ENCODE results near the gene ELMO1.

The ELMO1 gene

GRCh38 chr7:37430171-37430570, 18.5 kb downstream of the ELMO1 start:
- no peak for DNase-seq

DNA sequence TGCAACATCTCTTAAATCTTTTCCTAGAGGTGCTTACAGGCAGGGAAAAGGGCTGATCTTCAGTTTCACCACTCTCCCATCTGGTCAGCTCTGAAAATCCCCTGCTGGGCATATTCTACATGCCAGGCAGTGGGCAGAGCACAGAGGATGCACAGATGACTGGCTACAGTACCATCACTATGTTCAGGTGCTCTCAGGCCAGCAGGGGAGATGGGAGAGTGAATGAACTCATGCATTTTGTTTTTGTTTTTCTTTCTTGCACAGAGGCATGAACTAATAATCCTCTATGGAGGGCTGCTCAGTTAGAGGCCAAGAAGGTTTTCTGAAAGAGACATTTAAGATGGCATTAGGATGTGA, 19.3 kb downstream of the ELMO1 start:
- no peak for DNase-seq

DNA sequence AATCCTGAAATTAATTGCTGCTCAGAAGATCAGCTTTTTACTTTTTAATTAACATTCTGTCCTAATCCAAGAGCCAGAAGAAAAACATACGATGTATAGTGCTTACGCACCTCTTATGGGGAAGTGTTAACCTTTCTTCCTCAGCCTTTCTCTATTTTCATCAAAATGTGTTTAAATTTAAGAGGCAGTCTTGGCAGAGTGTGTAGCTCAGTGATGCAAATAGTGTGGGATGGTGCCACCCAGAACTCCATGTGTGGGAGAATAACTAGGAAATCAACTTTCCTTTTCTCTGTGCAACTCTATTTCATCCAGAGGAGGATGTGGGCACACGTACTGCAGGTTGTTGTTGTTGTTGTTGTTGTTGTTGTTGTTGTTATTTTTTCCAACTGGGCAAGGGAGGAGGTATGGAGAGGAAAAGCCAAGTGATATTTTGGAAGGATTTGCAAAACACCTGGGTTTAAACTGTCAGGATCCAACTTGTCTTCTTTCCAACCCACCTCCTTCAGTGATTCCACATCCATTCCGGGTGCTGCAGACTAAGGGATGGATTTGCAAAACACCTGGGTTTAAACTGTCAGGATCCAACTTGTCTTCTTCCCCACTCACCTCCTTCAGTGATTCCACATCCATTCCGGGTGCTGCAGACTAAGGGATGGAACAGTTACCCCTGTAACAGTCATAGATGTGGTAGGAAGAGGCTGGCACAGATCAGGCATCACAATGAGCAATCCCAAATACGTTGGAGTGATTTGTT, 19.8 kb downstream of the ELMO1 start:
- no peak for DNase-seq

GRCh38 chr7:37427276-37427940, 21.3 kb downstream of the ELMO1 start:
- DNase-seq: no peak

DNA sequence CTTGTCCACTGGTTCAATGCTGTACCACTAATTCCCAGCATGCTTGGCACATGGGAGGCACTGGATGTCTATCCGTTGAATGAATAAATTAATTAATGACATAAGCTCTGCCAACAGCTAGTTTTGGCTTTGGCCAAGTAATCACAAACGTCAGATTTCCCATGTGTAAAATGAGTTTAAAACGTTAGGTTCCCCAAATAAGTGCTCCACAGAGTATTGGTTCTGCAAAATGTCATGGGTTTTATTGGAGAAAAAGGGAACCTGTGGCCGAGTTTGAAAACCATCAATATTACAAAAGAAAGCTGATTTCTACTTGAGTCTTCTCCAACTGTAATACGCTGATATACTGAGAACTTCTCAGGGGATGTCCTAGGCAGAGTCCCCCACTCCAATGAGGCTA, 23.2 kb downstream of the ELMO1 start:
- DNase-seq: no peak

DNA sequence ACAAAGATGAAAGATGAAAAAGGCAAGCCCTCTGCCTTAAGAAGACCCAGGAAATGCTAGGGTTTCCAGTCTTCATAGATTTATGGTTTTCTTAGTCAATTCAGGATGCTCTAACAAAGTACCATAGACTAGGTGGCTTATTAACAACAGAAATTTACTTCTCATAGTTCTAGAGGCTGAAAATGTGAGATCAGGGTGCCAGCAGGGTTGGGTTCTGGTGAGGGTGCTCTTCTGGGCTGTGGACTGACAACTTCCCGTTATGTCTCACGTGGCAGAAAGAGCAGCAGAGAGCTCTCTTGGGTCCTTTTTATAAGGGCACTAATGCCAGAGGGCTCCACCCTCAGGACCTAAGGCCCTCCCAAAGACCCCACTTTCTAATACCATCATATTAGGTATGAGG, 23.7 kb downstream of the ELMO1 start:
- no peak for DNase-seq

GRCh38 chr7:37424521-37424920, 24.1 kb downstream of the ELMO1 start:
- DNase-seq: no peak

GRCh38 chr7:37421861-37422500, 26.7 kb downstream of the ELMO1 start:
- no peak for DNase-seq

- no peak for DNase-seq
These were observed 27.5 kb downstream of the ELMO1 start for GRCh38 chr7:37420946-37421695.

DNA sequence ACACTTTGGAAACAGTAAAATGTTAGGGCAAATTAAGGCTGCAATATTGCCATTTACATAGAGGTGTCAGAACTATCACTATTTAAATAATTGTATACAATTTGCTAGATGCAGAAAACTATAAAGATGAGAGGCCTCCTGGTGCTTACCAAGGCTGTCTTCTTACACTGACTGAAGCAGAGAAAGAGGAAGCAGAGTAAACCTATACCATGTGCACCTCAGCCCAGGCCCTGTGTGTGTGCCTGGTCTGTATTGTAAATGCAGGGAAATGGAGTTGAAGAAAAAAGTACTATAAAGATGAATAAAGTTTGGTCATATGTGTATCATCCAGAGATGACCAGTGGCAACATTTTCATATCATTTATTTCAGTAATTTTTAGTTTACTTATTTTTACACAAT, 29.2 kb downstream of the ELMO1 start:
- no peak for DNase-seq

- no peak for DNase-seq
These were observed 30.3 kb downstream of the ELMO1 start for GRCh38 chr7:37418381-37418780.

- DNase-seq: no peak
These were observed 31.6 kb downstream of the ELMO1 start for GRCh38 chr7:37417107-37417474.

DNA sequence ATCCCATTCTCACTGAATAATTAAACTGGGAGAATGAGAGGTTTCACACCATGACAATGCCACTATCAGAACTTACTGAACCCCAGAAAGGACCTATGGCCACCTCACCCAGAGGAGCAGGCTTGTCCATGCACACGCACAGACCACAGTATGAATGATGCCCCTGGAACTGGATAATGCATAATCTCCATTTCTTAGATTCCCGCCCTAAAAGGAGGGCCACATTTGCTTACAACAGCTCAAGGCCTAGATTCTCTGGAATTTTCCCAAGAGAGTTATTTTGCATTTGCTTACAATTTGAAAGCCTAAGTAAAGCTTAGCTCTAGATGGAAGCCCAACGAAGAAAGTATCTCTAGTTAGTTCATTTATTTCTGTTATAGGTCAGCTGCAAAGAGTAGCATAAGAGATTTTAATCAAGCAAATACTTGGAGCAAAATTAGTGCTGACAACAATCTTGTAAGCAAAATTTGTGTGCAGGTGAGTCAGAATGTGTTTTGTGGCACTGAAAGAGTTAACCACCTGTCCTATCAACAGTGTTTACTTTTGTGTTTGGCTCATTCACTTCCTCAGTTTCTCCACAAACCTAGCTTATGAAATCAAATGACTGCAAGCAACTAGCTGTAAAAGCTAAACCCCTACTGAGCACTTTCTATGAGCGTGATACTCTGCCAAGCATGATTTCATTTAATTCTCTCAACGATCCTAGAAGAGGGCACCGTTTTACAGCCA, 32.1 kb downstream of the ELMO1 start:
- DNase-seq: no peak

DNA sequence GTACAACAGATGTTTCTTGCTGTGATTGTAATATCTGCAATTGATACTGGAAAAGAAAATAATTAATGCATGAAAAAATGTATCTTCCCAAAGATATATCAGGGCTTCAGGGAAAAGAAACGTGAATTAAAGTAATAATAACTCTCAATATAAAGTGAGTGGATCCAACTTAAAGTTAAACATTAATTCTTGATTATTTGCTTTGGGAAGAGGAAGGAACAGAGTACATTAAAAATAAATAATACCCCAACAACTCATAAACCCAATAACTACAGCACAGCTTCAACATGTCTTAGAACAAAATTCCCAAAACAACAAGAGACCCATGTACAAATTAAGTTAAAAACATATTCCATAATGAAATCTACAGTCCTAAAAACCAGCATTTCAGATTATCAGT, 33.0 kb downstream of the ELMO1 start:
- no peak for DNase-seq

DNA sequence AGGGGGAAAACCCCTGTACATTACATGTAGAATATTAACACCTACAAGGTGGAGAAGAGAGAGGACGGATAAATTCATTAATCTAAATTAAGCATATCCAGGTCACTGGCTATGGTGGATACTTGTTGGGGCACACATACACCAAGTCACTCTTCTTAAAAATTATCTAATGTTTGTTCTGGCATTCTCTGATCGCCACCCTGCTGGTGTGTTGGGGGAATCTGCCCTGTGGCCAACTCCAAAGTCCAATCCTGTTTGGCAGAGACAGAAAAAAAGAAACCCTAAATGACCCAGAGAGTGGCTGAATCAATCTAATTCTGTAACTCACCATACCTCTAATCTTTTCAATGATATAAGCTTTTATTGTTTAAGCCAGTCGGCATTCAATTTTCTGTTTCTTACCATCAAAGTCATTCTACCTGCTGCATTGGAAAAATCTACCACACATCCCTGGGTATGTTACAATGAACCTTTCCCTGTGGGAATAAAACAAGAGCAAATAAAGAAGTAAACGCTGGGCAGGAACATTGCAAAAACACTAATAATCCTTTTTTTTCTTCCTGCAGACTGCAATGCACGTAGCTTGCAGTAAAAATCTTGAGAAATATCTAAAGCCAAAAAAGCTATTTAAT, 34.2 kb downstream of the ELMO1 start:
- DNase-seq: no peak

- DNase-seq: no peak
These were observed 37.1 kb downstream of the ELMO1 start for GRCh38 chr7:37411444-37412034.

- no peak for DNase-seq
These were observed 38.1 kb downstream of the ELMO1 start for GRCh38 chr7:37410305-37411229.

DNA sequence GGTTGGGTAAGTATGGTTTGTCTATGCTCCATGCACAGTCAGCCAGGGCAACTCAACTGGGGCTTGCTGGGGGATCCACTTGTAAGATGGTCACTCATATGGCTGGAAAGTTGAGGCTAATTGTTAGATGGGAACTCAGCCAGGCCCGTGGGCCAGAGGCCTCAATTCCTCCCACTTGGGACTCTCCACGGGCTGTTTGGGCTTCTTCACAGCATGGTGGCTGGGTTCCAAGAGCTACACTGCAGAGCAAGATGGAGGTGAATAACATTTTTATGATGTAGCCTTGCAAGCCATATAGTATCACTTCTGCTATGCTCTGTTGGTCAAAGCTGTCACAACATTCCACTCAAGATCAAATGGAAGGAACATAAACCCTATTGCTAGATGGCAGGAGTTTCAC, 39.2 kb downstream of the ELMO1 start:
- DNase-seq: no peak

- DNase-seq: no peak
These were observed 40.1 kb downstream of the ELMO1 start for GRCh38 chr7:37408291-37409228.

All from EL (cell line).